Measurements from ENCODE around the gene PARL.
"Not testable (repeated sequence)": the region's sequence is repeated elsewhere in the genome, so short reads cannot be mapped to it uniquely, and the experiment has no call there.

PARL gene

GRCh38 chr3:183790700-183791099 is 94.0 kb downstream of the PARL start:
- no peak for DNase-seq (ENCODE audit: low read depth in 2 of 2)

- no peak for DNase-seq (ENCODE audit: low read depth in 2 of 2)
Observed at GRCh38 chr3:183789826-183790225, 94.9 kb downstream of the PARL start.

- DNase-seq (ENCODE audit: low read depth in 2 of 2) = not testable (repeated sequence)
Observed at GRCh38 chr3:183784503-183784902, 100.2 kb downstream of the PARL start.

GRCh38 chr3:183782576-183783276 is 102.0 kb downstream of the PARL start:
- DNase-seq (ENCODE audit: low read depth in 2 of 2) = no peak

DNA sequence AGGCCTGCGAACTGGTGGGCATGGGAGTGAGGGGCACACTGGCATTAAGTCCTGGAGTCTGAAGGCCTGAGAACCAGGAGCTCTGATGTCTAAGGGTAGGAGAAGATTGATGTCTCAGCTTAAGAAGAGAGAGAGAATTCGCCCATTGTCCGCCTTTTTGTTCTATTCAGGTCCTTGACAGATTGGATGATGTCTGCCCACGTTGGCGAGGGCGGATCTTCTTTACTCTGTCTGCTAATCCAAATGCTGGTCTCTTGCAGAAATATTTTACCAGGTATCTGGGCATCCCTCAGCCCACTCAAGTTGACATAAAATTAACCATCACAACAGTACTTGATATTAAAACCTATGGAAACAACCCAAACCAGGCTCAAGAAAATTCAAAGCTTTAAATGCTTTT is 103.4 kb downstream of the PARL start:
- DNase-seq (ENCODE audit: low read depth in 2 of 2) = no peak

DNA sequence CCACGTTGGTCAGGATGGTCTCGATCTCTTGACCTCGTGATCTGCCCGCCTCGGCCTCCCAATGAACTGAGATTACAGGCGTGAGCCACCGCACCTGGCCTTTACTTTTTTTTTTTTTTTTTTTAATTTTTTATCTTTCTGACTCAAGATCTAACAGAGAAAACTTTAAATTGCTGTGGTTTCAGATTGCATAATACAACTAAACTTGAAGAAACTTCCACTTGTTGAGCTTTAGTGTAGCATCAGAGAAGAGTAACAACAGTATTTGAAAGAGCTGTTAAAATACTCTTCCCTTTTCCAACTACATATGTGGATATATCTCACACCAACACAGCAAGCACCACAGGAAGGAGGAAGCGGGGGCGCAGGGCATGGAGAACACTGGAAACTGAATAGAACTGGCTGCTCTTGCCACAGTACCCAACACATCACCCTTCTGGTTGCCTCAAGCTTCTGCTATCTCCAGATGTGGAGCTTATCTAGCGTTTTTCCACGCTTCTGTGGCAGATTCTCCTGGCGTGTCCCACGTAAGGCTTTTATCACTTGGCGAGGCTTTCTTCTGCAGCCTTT is 104.7 kb downstream of the PARL start:
- DNase-seq (ENCODE audit: low read depth in 2 of 2) = no peak
